ENCODE data around the gene HMOX1.

- TF ChIP-seq CTCF (IDR thresholded peaks at IDR 0.05): no peak
- no peak for TF ChIP-seq POLR2A (IDR thresholded peaks at IDR 0.05)
Measured at GRCh38 chr22:35363566-35364086, 17.3 kb upstream of the HMOX1 start.
